ENCODE data around the gene SLA2. TPM values are rescaled to one million over a fixed set of nuclear protein-coding genes. Genes with fewer than 3 reads are reported as not detected.

The SLA2 gene
- total RNA-seq, 1 donor from 2014 or later, result 0.21 TPM

- no peak for DNase-seq
Observed at GRCh38 chr20:36607586-36608387, 38.2 kb downstream of the SLA2 start.

- DNase-seq, result no peak
Observed at GRCh38 chr20:36606158-36607066, 39.6 kb downstream of the SLA2 start.

GRCh38 chr20:36605399-36606157 is 40.4 kb downstream of the SLA2 start, which contains the start of gene RAB5IF:
Gene RAB5IF (plus strand): TSS chr20:36605779. CDS start chr20:36605952, 173 bp downstream.
- peak; percentile 100 for DNase-seq

- no peak for DNase-seq
Observed at GRCh38 chr20:36604952-36605398, 41.0 kb downstream of the SLA2 start.

- DNase-seq, result no peak
Observed at GRCh38 chr20:36601540-36601939, 44.5 kb downstream of the SLA2 start.

GRCh38 chr20:36599912-36600345 is 46.1 kb downstream of the SLA2 start:
- DNase-seq, result no peak

GRCh38 chr20:36593347-36593929 is 52.6 kb downstream of the SLA2 start:
- no peak for DNase-seq

- DNase-seq, result peak; percentile 68
Observed at GRCh38 chr20:36591854-36592641, 53.9 kb downstream of the SLA2 start.

- DNase-seq, result peak; percentile 78
Observed at GRCh38 chr20:36591281-36591680, 54.7 kb downstream of the SLA2 start.

- DNase-seq, result no peak
Observed at GRCh38 chr20:36587388-36588070, 58.5 kb downstream of the SLA2 start.

- DNase-seq, result peak; percentile 51
Observed at GRCh38 chr20:36585410-36586125, 60.4 kb downstream of the SLA2 start.

GRCh38 chr20:36584018-36584481 is 61.9 kb downstream of the SLA2 start:
- DNase-seq, result no peak

- DNase-seq, result no peak
Observed at GRCh38 chr20:36582821-36583220, 63.2 kb downstream of the SLA2 start.

GRCh38 chr20:36582322-36582721 is 63.7 kb downstream of the SLA2 start:
- no peak for DNase-seq

GRCh38 chr20:36579996-36580545 is 65.9 kb downstream of the SLA2 start:
- DNase-seq, result no peak

- no peak for DNase-seq
Observed at GRCh38 chr20:36578356-36579041, 67.5 kb downstream of the SLA2 start.

- DNase-seq, result no peak
Observed at GRCh38 chr20:36576081-36576445, 69.9 kb downstream of the SLA2 start.

- peak; percentile 65 for DNase-seq
Observed at GRCh38 chr20:36574366-36575135, 71.4 kb downstream of the SLA2 start.
